Endodermal cell (in vitro differentiated cells): ENCODE measurements around the gene NNT. TPM values are rescaled to one million over a fixed set of nuclear protein-coding genes. Genes with fewer than 3 reads are reported as not detected.
"Not testable (repeated sequence)": the region's sequence is repeated elsewhere in the genome, so short reads cannot be mapped to it uniquely, and the experiment has no call there.

ENCODE experiments used
- DNase-seq: peaks from one replicate; pipeline ENCODE4 v3.0.0-alpha.2; 2017
- H3K27ac ChIP-seq: 2 replicates; pipeline ENCODE4 v1.5.1; 2013; ENCODE audit warnings: mild to moderate bottlenecking, low read depth, low read length, moderate library complexity
- H3K27me3 ChIP-seq: 2 replicates; pipeline ENCODE4 v1.6.1; 2013; ENCODE audit warnings: mild to moderate bottlenecking, low read length, moderate library complexity; ENCODE audit not compliant: insufficient read depth, control insufficient read depth, poor library complexity, severe bottlenecking
- H3K36me3 ChIP-seq: 2 replicates; pipeline ENCODE4 v1.7.0; 2013; ENCODE audit warnings: mild to moderate bottlenecking, low read length, moderate library complexity; ENCODE audit not compliant: control insufficient read depth, insufficient read depth
- H3K4me1 ChIP-seq: one replicate; pipeline ENCODE4 v1.7.0; 2013; ENCODE audit warnings: low read length; ENCODE audit not compliant: control insufficient read depth, insufficient read depth
- H3K4me3 ChIP-seq: 2 replicates; pipeline ENCODE4 v1.5.1; 2013; ENCODE audit warnings: mild to moderate bottlenecking, low read length, moderate library complexity
- H3K9ac ChIP-seq: 2 replicates; pipeline ENCODE4 v1.6.1; 2013; ENCODE audit warnings: mild to moderate bottlenecking, low read length, moderate library complexity; ENCODE audit not compliant: poor library complexity, severe bottlenecking; ENCODE audit errors: extremely low read depth
- H3K9me3 ChIP-seq: 2 replicates; pipeline ENCODE4 v1.6.1; 2013; ENCODE audit warnings: mild to moderate bottlenecking, low read length, moderate library complexity; ENCODE audit not compliant: control insufficient read depth
- H3K27ac Mint-ChIP-seq: 2 replicates; pipeline ENCODE4 v1.8.0; 2020; ENCODE audit warnings: mixed read lengths
- H3K27me3 Mint-ChIP-seq: 2 replicates; pipeline ENCODE4 v1.8.0; 2021; ENCODE audit warnings: mild to moderate bottlenecking, mixed read lengths; ENCODE audit not compliant: insufficient read depth
- H3K36me3 Mint-ChIP-seq: 2 replicates; pipeline ENCODE4 v1.8.0; 2020; ENCODE audit warnings: low read depth, mixed read lengths
- H3K4me1 Mint-ChIP-seq: 2 replicates; pipeline ENCODE4 v1.8.0; 2020; ENCODE audit warnings: mixed read lengths
- H3K4me3 Mint-ChIP-seq: 2 replicates; pipeline ENCODE4 v1.8.0; 2020; ENCODE audit warnings: mild to moderate bottlenecking, moderate library complexity, mixed read lengths
- H3K9me3 Mint-ChIP-seq: 2 replicates; pipeline ENCODE4 v1.8.0; 2020; ENCODE audit warnings: mild to moderate bottlenecking, mixed read lengths
- CTCF ChIP-seq: fragments of 200-600 bp; sonication (generic); conservative IDR thresholded peaks from 2 replicates; pipeline ENCODE4 v1.5.0; 2021; ENCODE audit warnings: antibody characterized with exemption, mild to moderate bottlenecking
- WGBS, 2 experiments: methylation state at CpG; one replicate each; pipeline versions ENCODE4 v1.1.5 to v1.1.7; 2013; ENCODE audit warnings: missing lambda C conversion rate in 2 of 2, mixed read lengths in 1 of 2; ENCODE audit not compliant: insufficient coverage in 1 of 2, insufficient read length in 1 of 2; 5-methylcytosine and 5-hydroxymethylcytosine counted together
- total RNA-seq, 2 donors: library from RNA; stranded (reverse); fragmentation: NEBNext Ultra II Directional in 1 of 2; extraction: Animal tissue kit (Norgen Biotek cat#: 25700) in 1 of 2; gene quantifications; 2 replicates in 1 of 2; 3 replicates in 1 of 2; pipeline ENCODE4 v1.2.1, GENCODE V29; 2021

The NNT gene
- total RNA-seq, 2 donors from 2014 or later: 27.5 to 27.9 TPM

GRCh38 chr5:43694027-43694426, 91.0 kb downstream of the NNT start:
- Mint-ChIP-seq H3K9me3 (peaks cover 39% of the 10 kb centered on the region), H3K4me1 (no peaks in the 10 kb centered on the region), H3K36me3 (peaks cover 50% of the 10 kb centered on the region), H3K27ac (no peak overlapping the region), H3K27me3 (no peaks in the 10 kb centered on the region), H3K4me3 (no peak overlapping the region)
- Histone ChIP-seq H3K9ac (no peak overlapping the region), H3K27me3 (no peaks in the 10 kb centered on the region), H3K4me3 (no peak overlapping the region), H3K4me1 (no peaks in the 10 kb centered on the region), H3K27ac (no peak overlapping the region), H3K9me3 (peaks cover 20% of the 10 kb centered on the region), H3K36me3 (peaks cover 8% of the 10 kb centered on the region)
- TF ChIP-seq CTCF: no peak
- no peak for DNase-seq
- WGBS, 2 experiments: 91% methylated on average over 1 of the region's 1 CpG; no CpG with 5 or more reads in 1 of the 2 experiments

GRCh38 chr5:43696444-43696843, 93.5 kb downstream of the NNT start:
- H3K4me3 Mint-ChIP-seq, H3K4me1 Mint-ChIP-seq, DNase-seq, H3K27me3 ChIP-seq, H3K9ac ChIP-seq, H3K27ac Mint-ChIP-seq, H3K4me1 ChIP-seq, H3K27ac ChIP-seq, H3K4me3 ChIP-seq, H3K27me3 Mint-ChIP-seq, H3K36me3 ChIP-seq: not testable (repeated sequence)
- peaks cover 41% of the 10 kb centered on the region for H3K36me3 Mint-ChIP-seq
- WGBS, 2 experiments: 88 to 92% methylated on average over 1 to 2 of the region's 2 CpGs
- peaks cover 20% of the 10 kb centered on the region for H3K9me3 ChIP-seq
- peaks cover 39% of the 10 kb centered on the region for H3K9me3 Mint-ChIP-seq

- DNase-seq: no peak
- Histone ChIP-seq H3K4me3 (no peak overlapping the region), H3K27me3 (no peaks in the 10 kb centered on the region), H3K9ac (no peak overlapping the region), H3K36me3 (peaks cover 27% of the 10 kb centered on the region), H3K9me3 (peaks cover 19% of the 10 kb centered on the region), H3K27ac (no peak overlapping the region), H3K4me1 (no peaks in the 10 kb centered on the region)
- peaks cover 27% of the 10 kb centered on the region for H3K9me3 Mint-ChIP-seq
- H3K36me3 Mint-ChIP-seq: peaks cover 42% of the 10 kb centered on the region
- H3K27me3 Mint-ChIP-seq: no peaks in the 10 kb centered on the region
- no peak overlapping the region for H3K4me3 Mint-ChIP-seq
- 80 to 100% methylated on average over 1 of the region's 1 CpG for WGBS, 2 experiments
- TF ChIP-seq CTCF: no peak
- H3K4me1 Mint-ChIP-seq: peaks cover 5% of the 10 kb centered on the region
- H3K27ac Mint-ChIP-seq: no peak overlapping the region
Observed at GRCh38 chr5:43699910-43700309, 96.9 kb downstream of the NNT start.

- Mint-ChIP-seq H3K27me3 (no peaks in the 10 kb centered on the region), H3K4me3 (no peak overlapping the region), H3K4me1 (peaks cover 5% of the 10 kb centered on the region), H3K27ac (no peak overlapping the region), H3K9me3 (peaks cover 20% of the 10 kb centered on the region), H3K36me3 (peaks cover 39% of the 10 kb centered on the region)
- no peak for DNase-seq
- no peaks in the 10 kb centered on the region for H3K27me3 ChIP-seq
- 90% methylated on average over 2 of the region's 2 CpGs; no CpG with 5 or more reads in 1 of the 2 experiments for WGBS, 2 experiments
- H3K4me3 ChIP-seq: no peak overlapping the region
- no peaks in the 10 kb centered on the region for H3K4me1 ChIP-seq
- peaks cover 27% of the 10 kb centered on the region for H3K36me3 ChIP-seq
- peaks cover 12% of the 10 kb centered on the region for H3K9me3 ChIP-seq
- TF ChIP-seq CTCF: no peak
- no peak overlapping the region for H3K27ac ChIP-seq
- no peak overlapping the region for H3K9ac ChIP-seq
Observed at GRCh38 chr5:43700601-43701000, 97.6 kb downstream of the NNT start.
